PFSK-1 (cell line): ENCODE measurements around the gene SMPD2.

Experiments
- FOXP2 ChIP-seq: optimal IDR thresholded peaks from 2 replicates; pipeline ENCODE3; 2011; ENCODE audit warnings: borderline replicate concordance, control low read depth, inconsistent platforms; ENCODE audit not compliant: insufficient read depth; ENCODE audit errors: extremely low read length, extremely low read depth
- POLR2AphosphoS5 ChIP-seq: IDR thresholded peaks from 2 replicates; pipeline ENCODE4 v1.6.1; 2012; ENCODE audit warnings: low read depth, mild to moderate bottlenecking, control low read depth, low read length, moderate library complexity
- REST ChIP-seq, 2 experiments: IDR thresholded peaks; 2 replicates each; pipeline versions ENCODE4 v1.6.1 to v1.8.0; 2011 to 2012; ENCODE audit warnings: low read depth in 2 of 2, low read length in 2 of 2, control low read depth in 1 of 2, inconsistent platforms in 1 of 2, mild to moderate bottlenecking in 1 of 2, moderate library complexity in 1 of 2; ENCODE audit not compliant: insufficient read depth in 1 of 2
- SIN3A ChIP-seq: IDR thresholded peaks from 2 replicates; pipeline ENCODE4 v1.6.1; 2012; ENCODE audit warnings: mild to moderate bottlenecking, low read length, moderate library complexity, borderline replicate concordance; ENCODE audit not compliant: insufficient read depth
- TAF1 ChIP-seq: IDR thresholded peaks from 2 replicates; pipeline ENCODE4 v1.6.1; 2012; ENCODE audit warnings: low read length, control low read depth, borderline replicate concordance; ENCODE audit not compliant: insufficient read depth

The SMPD2 gene

GRCh38 chr6:109458774-109459531 is 18.4 kb downstream of the SMPD2 start:
- TF ChIP-seq TAF1 (no peak), POLR2AphosphoS5 (no peak), REST (IDR thresholded peaks at IDR 0.05; ENCODE audit: insufficient read depth in 1 of 2, low read depth in 2 of 2, low read length in 2 of 2) (no peak), FOXP2 (no peak), SIN3A (no peak)

GRCh38 chr6:109460161-109460829 is 19.8 kb downstream of the SMPD2 start:
- TF ChIP-seq TAF1 (no peak), FOXP2 (no peak), POLR2AphosphoS5 (no peak)

GRCh38 chr6:109461733-109462526 is 21.4 kb downstream of the SMPD2 start:
- TF ChIP-seq FOXP2 (no peak), REST (IDR thresholded peaks at IDR 0.05; ENCODE audit: insufficient read depth in 1 of 2, low read depth in 2 of 2, low read length in 2 of 2) (no peak)

GRCh38 chr6:109465772-109466171 is 25.2 kb downstream of the SMPD2 start:
- TF ChIP-seq FOXP2 (no peak), POLR2AphosphoS5 (no peak), TAF1 (no peak)

GRCh38 chr6:109466212-109466923 is 25.8 kb downstream of the SMPD2 start:
- TF ChIP-seq POLR2AphosphoS5, result no peak
- no peak for TF ChIP-seq REST (IDR thresholded peaks at IDR 0.05; ENCODE audit: insufficient read depth in 1 of 2, low read depth in 2 of 2, low read length in 2 of 2)
- no peak for TF ChIP-seq TAF1
- no peak for TF ChIP-seq FOXP2
- TF ChIP-seq SIN3A, result no peak

- TF ChIP-seq TAF1, result no peak
- TF ChIP-seq FOXP2, result no peak
- TF ChIP-seq REST (IDR thresholded peaks at IDR 0.05; ENCODE audit: insufficient read depth in 1 of 2, low read depth in 2 of 2, low read length in 2 of 2), result no peak
- TF ChIP-seq POLR2AphosphoS5, result no peak
- TF ChIP-seq SIN3A, result no peak
Observed at GRCh38 chr6:109467696-109468095, 27.2 kb downstream of the SMPD2 start.
